GM12873 (cell line): ENCODE measurements around the gene HTR6.

Experiments
- TF ChIP-seq, protein P1 (sequence below): IDR thresholded peaks from 2 replicates; pipeline ENCODE4 v1.5.1; 2012; ENCODE audit warnings: low read depth, mild to moderate bottlenecking, moderate library complexity, low read length, control low read depth; ENCODE audit not compliant: insufficient read depth; ENCODE audit errors: missing control alignments

HTR6 gene

DNA sequence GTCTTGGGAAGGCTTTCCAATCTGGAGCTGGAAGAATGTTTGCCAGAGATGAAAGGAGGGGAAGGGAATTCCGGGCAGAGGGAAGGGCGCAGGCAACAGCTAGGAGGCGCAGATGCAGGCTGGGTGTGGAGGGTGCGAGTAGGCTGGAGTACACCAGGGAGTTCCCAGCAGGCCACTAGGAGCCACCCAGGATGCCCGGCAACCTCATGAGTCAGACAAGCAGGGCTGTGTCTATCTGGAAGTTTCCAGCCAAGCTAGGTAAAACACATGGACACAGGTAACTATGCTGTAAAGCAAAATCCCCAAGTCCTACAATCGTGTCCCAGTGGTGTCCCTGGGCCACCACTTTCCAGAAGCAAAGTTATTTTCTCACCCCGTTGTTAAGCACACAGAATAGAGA lies 21.6 kb upstream of the HTR6 start:
- TF ChIP-seq, protein P1, sequence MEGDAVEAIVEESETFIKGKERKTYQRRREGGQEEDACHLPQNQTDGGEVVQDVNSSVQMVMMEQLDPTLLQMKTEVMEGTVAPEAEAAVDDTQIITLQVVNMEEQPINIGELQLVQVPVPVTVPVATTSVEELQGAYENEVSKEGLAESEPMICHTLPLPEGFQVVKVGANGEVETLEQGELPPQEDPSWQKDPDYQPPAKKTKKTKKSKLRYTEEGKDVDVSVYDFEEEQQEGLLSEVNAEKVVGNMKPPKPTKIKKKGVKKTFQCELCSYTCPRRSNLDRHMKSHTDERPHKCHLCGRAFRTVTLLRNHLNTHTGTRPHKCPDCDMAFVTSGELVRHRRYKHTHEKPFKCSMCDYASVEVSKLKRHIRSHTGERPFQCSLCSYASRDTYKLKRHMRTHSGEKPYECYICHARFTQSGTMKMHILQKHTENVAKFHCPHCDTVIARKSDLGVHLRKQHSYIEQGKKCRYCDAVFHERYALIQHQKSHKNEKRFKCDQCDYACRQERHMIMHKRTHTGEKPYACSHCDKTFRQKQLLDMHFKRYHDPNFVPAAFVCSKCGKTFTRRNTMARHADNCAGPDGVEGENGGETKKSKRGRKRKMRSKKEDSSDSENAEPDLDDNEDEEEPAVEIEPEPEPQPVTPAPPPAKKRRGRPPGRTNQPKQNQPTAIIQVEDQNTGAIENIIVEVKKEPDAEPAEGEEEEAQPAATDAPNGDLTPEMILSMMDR: no peak

DNA sequence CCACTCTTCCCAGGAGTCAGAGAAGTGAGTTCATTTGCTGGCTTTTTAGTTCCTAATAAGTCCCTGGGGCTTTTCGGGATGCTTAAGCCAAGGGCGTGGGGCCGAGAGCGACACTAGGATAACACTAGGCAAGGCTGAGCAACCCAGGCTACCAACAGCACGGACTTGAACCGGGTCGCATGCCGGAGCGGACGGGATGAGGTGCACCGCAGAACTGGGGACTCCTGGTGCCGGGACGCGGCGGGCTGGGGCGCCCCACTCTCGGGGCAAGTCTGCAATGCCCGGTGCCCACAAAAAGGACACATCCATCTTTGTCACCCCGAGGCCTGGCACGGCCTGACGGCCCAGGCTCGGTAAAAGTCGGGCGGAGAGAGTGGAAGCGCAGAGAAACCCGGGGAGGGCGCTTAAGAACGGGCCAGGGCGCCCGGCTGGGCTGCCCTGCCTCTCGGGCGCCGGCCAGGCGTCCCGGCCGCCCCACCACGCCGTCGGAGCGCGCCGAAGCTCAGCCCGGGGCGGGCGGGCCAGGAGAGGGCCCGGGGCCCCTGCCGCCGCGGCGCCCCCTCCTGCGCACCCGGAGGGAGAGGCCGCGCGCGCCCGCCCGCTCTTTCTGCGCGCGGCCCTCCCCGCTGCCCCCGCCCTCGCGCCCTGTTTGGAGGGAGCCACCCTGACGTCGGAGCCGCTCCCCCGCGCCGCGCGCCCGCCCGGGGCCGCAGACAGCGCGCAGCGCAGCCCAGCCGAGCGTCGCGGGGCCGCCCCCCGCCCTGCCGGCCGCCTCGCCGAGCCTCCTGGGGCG lies 20.9 kb upstream of the HTR6 start, which contains the start of gene NBL1:
Gene NBL1 (plus strand): TSS at position 710 of the 793 bp plus-strand sequence. CDS start 10,720 bp downstream, outside the sequence.
- TF ChIP-seq, protein P1: no peak

DNA sequence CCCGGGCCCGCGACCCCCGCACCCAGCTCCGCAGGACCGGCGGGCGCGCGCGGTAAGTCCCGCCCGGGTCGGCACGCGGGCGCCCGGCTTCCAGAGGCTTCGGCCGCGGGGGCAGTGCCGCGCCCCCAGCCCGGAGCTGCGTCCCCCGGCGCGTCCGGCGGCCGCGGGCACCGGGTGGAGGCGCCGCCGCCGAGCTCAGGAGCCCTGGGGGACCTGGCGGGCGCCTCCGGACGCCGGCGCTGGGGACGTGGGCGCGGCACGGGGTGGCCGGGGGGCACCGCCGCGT lies 20.3 kb upstream of the HTR6 start:
- TF ChIP-seq, protein P1: no peak

DNA sequence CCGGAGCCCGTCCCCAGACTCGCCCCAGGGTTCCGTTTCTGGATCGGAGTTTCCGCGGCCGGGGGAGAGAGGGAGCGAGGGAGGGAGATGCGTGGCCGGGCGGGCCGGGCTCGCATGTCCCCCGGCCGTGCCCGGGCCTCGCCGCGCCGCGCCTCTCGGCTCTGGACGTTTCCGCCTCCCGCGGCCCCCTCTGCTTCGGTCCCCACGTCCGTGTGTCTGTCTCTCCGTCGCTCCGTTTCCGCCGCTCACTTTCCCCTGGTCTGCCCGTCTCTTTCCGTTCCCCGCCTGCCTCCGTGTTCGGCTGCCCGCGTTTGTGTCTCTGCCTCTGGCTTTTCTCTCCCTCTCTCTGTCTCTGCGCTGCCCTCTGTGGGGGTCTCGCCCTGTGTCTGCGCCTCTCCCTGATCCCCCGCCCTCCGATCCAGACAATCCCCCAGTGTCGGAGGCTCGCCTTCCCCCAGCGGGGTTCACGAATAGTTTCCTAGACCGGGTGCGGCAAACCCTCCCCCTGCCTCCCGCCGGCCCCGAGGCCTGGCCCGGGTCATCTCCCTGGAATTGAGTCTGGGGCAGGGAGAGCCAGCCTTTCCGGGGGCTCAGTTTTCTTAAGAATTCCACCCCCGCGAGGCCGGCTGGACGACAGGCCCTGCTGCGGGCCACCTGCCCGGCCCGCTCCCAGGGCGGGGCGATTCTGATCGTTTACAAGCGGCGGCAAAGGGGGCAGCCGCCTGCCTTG lies 19.8 kb upstream of the HTR6 start:
- TF ChIP-seq, protein P1: no peak

DNA sequence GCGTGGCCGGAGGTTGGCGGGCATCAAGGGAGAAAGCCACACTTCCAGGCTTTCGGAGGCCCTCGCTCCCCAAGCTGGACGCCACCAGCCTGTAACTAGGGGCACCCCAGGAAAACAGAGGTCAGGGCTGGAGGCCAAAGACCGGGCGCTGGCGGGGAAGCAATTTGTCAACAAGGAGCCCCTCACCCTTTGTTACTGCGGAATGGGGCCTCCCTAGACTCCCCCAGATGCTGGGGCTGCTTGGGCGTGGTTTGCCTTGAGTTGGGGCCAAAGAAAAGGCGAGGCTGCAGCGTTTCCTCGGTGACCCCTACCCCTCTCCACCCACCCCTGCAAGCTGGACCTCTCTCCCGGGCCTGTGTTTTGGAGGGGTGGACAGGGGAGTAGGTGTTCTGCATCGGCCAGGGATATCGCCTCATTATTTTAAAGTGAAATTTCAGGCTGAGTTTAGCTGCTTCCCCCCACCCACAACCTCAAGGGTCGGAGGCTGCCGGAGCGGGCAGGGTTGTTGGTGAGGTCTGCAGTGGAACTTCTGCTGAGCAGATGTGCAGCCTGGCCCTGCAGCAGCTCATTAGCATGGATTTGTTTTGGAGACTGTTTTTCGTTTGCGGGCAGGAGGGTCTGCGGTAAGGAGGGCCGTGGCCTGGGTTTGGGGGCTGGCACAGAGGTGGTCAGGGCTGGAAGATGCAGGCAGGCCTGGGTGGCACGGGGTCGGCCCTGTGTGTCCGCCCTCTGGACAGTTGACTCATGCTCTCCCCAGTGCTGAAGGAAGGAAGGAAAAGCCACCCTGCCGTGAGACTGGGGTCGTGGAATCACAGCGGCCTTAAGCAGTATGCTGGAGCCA lies 19.0 kb upstream of the HTR6 start:
- TF ChIP-seq, protein P1: no peak

DNA sequence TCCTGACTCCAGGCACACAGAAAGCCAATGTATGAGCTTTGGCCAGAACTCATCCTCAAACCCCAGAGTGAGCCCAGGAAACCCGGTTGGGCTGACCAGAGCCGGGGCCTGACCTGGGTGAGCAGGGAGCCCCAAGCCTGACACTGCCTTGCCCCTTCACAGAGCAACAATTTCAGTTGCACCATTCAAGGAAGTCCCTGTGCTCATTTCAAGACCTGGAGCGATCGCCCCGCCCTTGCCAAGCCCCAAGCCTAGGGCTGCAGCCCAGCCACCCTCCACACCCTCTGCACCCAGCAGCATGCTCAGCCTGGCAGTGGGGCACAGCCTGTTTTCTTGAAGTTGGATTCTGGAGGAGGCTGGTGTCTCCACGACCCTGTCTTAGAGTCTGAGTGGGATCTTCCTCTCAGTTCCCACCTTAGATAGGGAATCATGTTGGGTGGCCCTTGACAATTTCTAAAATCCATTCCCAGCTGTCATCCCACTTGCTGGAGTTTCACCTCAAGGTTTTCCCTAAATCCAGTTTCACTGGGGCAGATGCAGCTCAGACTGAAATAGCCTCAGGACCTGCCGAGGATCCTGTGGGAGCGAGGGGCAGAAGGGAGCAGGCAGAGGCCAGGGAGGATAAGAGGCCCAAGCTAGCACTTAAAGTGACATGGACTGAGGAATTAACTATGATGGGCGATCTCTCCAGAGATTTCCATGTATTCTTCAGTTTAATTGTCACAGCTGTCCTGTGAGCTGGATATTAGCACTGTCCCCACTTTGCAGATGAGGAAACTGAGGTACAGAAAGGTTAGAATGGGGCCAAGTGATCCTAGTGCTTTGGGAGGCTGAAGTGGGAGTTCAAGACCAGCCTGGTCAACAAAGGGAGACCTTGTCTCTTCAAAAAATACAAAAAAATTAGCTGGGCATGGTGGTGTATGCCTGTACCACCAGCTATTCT lies 18.0 kb upstream of the HTR6 start:
- TF ChIP-seq, protein P1: no peak
